Colon (tissue), 2 donors: Measurements from ENCODE around the gene C1QTNF1.
"Not testable (repeated sequence)": the region's sequence is repeated elsewhere in the genome, so short reads cannot be mapped to it uniquely, and the experiment has no call there.

Experiments
- FAIRE-seq: peaks from 2 replicates; lab custom pipeline; 2012; peaks lifted over from hg19 to GRCh38; lab: Jason Lieb, UNC
- donor health status: control.
- donor health status: control.

C1QTNF1 gene

DNA sequence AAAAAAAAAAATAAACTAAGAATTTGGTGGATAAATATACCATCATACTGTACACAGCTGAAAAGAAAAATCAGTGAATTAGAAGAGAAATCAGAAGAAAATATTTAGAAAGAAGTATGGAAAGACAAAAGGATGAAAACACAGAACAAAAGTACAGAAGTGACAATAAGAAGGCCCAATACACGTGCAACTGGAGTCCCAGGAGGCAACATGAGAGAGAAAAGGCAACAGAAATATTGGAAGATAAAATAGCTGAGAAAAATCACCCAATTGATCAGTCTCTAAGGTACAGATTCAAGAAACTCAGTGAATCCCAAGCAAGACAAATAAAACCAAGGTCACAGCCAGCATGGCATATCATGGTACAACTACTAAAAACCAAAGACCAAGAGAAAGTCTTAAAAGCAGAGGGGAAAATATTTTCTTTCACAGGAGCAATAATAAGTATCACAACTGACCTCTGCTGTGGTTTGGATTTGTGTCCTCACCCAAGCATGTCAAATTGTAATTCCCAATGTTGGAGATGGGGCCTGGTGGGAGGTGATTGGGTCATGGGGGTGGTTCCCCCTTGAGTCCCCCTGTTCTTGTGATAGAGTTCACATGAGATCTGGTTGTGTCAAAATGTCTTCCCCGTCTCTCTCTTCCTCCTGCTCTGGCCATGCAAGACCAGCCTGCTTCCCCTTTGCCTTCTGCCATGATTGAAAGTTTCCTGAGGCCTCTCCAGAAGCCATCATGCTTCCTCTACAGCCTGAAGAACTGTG lies 30.4 kb downstream of the C1QTNF1 start:
- no peak for FAIRE-seq

DNA sequence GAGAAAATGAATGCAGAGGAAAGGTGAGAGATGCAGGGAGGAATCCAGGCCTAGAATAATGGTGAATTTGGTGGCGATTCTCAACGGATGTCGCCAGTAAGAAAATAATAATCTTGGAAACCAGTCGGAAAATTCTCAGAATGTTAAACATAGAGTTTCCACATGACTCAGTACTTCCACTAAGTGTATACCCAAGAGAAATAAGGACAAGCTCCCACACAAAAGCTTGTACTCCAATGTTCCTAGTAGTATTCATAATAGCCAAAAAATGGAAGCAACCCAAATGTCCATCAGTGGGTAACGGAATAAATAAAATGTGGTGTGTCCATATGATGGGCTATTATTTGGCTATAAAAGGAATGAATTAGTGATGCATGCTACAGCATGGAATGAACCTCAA lies 31.2 kb downstream of the C1QTNF1 start:
- no peak for FAIRE-seq

DNA sequence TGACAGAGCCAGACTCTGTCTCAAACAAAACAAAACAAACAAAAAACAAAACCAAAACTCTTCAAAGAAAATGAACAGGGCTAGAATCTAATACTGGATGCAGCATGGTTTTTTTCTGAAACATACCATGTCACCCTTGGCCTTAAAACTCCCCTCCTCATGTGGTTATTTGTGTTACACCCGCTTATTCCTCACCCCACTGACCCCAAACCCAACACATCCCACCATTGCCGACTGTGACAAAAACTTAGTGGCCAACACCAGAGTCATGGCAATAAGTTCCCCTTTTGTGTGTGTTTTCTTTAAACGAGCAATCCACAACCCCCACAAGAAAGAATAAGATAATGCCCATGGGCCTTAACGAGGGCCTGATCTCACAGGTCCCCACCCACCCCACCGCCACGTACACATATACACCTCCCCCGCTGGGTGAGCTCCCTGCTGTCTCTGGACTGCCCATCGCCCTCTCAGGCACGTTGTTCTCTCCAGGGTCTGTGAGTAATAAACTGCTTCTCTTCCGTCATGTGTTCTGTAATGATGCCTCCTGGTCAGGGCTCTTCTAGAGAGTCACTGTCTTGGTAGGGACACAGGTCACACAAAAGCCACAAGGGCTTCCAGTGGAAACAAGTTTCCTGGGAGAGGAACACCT lies 33.9 kb downstream of the C1QTNF1 start:
- no peak for FAIRE-seq

DNA sequence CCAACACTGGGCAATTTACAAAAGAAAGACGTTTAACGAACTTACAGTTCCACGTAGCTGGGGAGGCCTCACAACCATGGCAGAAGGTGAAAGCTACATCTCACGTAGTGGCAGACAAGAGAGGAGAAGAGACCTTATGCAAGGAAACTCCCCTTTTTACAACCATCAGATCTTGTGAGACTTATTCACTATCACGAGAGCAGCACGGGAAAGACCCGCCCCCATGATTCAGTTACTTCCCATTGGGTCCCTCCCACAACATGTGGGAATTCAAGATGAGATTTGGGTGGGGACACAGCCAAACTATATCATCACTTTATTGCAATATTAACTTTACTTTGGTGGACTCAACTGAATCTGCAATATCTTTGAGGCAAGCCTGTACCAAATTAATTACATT lies 38.7 kb downstream of the C1QTNF1 start:
- no peak for FAIRE-seq

DNA sequence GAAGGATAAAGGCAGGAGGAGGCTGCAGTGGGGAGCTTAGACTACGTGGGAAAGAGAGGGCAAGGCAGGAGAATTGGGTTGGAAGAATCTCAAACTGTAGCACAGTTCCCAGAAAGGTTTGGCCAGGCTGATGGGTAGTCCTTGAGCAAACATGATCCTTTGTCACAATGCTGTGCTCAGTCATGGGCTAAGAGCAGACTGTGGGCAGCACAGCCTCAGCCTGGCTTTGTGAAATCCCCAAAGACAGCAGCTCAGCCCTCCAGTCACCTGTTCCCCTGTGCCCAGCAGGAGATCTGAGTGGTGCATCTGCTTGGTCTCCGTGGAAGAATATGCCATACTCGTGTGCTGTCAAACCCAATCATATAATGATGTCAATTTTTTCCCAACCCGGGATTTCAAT lies 40.1 kb downstream of the C1QTNF1 start:
- no peak for FAIRE-seq

DNA sequence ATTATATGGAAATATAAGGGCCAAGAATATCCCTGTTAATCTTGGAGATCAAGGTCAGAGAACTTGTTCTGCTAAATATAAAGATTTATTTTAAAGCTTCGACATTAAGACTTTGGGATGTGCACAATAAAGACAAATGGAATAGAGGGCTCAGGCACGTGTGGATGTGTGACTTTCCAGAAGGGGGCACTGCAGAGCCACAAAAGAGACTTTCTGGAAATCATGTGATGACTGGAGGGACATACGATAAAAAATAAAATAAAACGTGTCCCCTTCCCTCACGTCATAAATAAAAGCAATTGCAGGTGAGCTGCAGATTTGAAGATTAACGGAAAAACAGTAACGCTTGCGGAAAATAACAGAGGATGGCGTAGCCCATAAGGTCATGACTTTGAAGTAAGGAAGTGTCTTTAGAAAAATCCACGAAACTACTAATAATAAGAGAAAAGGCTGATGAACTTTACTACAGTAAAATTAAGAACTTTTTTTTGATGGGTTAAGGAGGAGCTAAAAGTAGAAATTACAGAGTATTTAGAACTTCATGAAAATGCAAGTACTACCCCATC lies 41.2 kb downstream of the C1QTNF1 start:
- FAIRE-seq, result no peak

DNA sequence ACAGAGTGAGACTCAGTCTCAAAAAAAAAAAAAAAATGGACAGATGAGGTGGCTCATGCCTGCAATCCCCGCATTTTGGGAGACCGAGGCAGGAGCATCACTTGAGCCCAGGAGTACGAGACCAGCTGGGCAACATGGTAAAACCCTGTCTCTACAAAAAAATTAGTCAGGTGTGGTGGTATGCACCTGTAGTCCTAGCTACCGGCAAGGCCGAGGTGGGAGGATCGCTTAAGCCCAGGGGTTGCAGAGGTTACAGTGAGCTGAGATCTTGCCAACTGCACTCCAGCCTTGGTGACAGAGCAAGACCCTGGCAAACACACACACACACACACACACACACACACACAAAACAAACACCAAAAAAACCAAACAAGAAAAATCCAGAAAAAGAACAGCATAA lies 43.0 kb downstream of the C1QTNF1 start:
- no peak for FAIRE-seq

DNA sequence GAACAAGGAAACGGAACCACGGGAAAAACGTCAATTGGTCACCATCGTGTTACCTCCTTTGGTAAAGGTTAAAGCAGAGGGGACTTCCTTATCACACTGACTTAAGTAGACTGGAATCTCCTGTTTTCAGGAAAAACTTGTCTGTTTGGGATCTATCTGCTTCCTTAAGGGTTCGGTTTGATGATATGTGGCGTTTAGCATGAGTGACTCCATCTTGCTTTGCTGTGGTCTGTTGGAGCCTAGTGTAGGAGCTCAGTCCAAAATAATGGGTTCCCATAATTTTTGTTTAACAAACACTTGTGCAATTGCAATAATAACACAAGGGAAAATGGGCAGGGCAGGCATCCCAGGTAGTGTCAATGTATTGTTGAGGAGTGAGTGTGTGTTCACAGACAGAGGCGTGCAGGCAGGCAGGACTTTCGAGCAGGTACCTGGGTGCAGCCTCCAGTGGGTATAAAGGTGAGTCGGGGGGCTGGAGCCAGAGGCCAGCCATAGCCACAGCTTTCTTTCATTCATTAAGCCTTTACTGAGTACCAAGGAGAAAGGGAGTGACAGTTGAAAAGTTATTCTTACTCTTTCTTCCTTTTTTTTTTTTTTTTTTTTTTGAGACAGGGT lies 46.4 kb downstream of the C1QTNF1 start:
- no peak for FAIRE-seq

DNA sequence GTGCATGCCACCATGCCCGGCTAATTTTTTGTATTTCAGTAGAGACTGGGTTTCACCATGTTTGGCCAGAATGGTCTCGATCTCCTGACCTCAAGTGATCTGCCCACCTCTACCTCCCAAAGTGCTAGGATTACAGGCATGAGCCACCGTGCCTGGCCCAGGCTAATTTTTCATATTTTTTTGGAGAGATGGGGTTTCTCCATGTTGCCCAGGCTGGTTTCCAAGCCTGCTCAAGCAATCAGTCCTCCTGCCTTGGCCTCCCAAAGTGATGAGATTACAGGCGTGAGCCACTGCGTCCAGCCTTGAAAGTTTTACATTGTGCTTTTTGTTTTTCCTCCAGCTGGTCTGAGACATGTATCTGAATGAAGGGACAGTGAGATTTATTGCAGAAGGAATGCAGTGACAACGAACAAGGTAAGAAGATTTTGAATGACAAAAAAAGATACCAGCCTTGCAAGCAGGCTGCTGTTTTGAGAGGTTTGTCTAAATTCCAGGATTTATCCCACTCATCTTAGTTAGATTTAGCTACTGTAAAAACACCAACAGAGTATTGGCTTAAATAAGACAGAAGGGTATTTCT lies 47.3 kb downstream of the C1QTNF1 start:
- no peak for FAIRE-seq

DNA sequence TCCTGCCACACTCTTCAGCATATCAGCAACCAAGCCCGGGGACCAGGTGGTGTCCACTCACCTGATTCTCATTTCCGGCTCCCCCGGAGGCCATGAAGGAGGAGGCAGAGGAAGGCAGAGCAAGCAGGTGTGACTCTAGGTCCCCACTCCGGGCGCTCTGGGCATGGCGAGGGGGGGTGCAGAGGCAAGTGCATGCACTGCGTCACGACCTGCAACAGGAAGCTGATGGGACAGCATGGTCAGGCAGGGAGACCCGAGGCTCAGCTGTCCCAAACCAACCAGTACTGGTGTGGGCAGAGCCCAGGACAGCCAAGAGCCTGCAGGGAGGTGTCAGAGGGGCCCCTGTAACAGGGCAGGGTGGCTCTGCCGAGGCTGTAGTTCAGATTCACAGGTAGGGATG lies 48.6 kb downstream of the C1QTNF1 start:
- no peak for FAIRE-seq

DNA sequence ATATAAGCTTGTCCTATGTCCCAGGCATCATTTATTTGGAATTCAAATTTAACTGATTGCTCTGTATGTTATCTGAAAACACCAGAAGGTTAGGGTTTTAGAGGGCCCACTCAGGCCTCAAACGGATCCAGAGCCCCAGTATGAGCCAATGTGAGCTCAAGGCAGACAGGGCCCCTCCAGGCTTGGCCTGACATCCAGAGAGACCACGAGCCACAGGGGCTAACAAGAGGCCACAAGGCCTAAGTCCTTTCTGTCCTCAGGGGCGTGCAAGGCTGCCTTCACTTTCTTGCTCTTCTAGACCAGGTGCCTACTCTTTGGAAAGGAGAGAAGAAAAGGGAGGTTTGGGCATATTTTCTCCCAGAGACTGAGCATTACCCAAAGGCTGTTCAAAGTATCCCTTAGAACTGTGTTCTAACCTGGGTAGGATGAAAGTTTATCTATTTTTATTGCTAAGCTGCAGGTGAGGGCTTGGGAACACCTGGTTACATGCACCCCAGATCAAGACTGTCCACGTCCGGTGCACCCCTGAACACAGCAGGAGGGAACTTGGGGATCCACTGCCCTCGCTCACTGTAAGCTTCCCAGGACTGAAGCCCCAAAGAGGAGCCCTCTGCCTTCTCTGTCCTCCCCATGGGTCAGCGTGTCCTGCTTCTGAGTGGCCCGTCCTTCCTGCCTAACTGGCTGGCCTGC lies 49.2 kb downstream of the C1QTNF1 start:
- FAIRE-seq, result no peak

DNA sequence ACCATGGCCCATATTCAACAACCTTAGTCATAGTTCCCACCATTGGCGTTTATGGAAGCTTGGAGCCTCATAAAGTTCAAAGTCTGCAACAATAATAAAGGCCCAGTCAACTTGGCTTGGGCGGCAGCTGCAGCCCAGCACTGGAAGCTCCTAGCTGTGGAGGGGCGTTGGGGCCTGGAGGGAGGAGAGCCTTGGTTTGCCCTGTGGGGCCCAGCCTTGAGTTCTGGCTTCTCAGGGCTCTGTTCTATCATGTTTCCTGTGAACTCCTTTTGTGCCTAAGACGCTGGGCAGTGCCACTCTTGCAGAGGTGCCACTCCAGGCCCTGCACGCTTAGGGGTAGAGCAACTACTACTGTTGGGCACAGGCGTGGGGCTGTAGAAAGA lies 49.7 kb downstream of the C1QTNF1 start:
- FAIRE-seq, result no peak

DNA sequence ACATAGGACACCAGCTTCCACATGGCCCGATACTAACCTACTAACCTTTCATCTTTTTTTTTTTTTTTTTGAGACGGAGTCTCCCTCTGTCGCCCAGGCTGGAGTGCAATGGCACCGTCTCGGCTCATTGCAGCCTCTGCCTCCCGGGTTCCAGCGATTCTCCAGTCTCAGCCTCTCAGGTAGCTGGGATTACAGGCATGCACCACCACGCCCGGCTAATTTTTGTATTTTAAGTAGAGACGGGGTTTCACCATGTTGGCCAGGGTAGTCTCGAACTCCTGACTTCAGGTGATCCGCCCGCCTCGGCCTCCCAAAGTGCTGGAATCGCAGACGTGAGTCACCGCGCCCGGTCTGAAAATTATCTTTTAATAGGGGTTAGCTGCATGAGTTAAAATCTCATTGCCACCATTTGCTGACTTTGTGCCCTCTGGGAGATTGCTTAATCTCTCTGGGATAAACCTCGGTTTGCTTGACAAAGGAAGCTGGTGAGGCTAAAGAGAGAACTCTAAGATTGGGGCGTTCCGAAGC lies 50.2 kb downstream of the C1QTNF1 start:
- not testable (repeated sequence) for FAIRE-seq

DNA sequence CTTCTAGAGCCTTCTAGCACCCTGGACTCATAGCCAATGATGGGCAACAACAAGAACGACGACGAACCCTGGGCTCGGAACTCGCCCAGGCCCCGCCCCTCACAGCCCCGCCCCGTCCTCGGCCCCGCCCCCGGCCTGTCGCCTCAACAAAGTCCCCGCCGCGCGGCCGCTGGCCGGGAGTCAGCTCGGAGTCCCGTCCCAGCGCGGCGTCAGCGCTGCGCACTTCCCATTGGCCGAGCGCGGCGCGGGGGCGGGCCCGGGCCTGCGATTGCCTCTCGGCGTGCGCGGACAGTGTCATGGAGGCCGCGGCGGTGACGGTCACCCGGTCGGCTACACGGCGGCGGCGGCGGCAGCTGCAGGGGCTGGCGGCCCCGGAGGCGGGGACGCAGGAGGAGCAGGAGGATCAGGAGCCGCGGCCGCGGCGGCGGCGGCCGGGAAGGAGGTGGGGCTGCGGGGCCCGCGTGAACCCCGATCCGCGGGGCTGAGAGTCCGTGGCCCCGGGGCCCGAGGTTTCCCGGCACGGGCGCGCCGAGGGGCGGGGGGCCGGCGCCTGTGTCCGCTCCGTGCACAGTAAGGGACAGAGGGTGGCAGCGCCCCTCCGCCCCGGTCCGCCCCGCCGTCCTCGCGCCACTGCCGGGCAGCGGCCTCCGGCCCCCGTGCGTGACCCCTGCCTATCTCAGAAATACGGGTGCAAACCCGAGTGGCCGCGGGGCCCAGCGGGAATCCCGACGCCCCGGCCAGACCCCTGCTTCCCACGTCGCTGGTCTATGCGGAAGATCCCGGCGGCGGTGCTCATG lies 50.9 kb downstream of the C1QTNF1 start, which contains the start of gene ENGASE:
ENGASE (plus strand) TSS at position 176 of the 797 bp plus-strand sequence; CDS start at position 297, 121 bp downstream.
- no peak for FAIRE-seq

DNA sequence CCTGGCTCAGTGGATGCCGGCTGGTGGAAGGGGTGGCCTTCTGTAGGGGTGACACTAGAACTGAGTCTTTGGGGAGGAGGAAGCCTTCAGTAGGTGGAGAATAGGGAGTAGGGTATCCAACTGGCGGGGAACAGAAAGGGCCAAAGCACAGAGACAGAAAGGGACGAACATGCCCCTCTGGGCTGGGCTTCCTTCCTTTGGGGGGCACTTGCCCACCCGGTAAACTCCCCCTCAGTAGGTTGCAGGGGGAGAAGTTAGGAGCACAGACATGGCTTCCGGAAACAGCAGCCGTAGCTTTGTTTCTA lies 51.4 kb downstream of the C1QTNF1 start:
- no peak for FAIRE-seq

DNA sequence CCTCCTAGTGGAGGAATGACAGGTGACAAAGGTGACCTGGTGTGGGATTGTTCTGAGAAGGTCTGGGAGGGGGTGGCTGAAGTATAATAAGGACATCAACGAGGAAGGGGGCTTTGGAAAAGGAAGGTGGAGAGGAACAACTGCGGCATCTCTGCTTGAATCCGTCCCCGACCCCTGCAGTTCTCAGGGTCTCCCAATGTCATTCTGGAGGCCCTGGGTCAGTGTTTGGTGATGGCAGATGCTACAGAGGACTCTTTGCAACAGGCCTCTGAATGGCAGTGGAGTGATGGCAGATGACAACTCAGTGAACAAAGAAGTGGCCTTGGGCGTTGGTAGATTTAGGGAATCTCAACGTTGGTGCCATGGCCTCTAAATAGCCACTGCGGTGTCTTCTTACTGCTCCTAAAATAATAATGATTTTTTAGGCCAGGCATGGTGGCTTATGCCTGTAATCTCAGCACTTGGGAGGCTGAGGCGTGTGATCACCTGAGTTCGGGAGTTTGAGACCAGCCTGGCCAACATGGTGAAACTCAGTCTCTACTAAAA lies 52.0 kb downstream of the C1QTNF1 start:
- FAIRE-seq, result no peak

DNA sequence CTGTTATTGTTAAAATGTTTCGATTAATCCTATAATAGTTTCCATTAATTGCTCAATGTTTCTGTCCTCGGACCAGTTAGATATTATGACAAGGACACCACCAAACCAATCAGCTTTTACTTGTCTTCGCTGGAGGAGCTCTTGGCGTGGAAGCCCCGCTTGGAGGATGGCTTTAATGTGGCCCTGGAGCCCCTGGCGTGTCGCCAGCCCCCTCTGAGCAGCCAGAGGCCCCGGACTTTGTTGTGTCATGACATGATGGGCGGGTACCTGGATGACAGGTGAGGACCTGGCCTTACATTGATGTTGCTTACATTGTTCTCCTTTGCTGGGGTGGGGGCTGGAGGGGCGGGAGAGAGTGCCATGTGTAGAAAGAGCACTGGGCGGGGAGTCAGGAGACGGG lies 53.6 kb downstream of the C1QTNF1 start:
- FAIRE-seq, result no peak

DNA sequence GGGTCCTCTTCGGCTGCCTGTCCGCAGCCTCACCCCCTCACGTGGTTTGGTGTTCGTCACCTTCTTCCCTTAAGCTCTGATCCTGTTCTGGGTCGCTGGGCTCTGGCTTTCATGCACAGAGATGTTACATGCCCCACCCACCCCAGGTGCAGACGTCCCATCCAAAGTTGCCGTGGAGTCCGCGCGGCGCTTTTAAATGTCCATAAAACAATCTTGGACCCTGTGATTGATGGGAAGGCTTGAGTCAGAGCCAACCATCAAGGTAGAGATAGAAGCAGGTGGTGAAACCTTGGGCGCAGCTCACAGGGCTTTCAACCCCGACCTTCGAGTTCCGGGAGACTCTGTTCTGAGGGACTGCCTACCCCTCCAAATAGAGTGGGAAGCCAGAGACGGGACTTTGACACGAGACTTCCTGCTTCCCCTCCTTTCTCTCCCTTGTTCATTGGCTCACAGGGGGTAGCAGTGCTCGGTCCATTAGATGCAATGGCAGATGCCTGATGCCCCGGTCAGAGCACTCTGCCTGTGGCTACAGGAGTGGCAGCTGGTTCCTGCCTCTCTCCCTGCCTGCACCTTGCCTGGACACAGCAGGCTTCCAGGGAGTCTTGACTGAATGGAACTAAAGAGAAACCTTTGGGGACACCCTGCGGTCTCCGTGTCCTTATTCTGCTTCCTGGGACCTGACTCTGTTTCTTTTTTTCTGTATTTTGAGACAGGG lies 54.7 kb downstream of the C1QTNF1 start:
- no peak for FAIRE-seq

DNA sequence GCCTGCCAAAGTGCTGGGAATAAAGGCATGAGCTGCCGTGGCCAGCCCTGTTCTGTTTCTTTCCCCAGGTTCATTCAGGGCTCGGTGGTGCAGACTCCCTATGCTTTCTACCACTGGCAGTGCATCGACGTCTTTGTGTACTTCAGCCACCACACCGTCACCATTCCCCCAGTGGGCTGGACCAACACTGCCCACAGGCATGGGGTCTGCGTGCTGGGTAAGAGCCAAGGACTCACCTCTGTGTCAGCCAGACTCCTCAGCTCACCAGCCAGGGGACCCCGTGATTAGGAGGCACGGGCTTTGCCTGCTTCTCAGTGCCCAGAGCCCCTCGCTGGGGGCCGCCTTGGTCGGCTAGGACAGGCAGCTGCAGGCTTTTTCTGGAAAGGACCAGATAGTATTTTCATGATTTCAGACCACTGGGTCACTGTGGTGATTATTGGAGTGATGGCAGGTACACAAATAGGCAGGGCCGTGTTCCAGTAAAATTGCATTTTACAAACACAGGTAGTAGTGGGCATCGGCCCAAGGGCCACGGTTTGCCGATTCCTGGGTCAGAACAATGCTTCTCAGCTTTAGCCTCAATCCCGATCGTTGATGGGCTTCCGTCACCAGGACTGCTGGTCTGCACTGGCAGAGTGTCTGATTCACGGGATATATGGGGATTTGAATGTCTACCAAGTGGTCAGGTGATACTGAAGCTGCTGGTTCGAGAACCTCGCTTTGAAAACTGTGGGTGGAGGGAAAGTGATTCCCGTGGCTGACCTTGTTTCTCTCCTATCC lies 55.6 kb downstream of the C1QTNF1 start:
- no peak for FAIRE-seq
